ENCODE results near the gene LCNL1.
A peak's percentile ranks its signal among the peaks of the same experiment; 100 is the strongest.

The LCNL1 gene

GRCh38 chr9:136954270-136955083, 28.3 kb upstream of the LCNL1 start:
- H3K4me3 Mint-ChIP-seq, result peak overlapping the region in 1 of 3 experiments; percentile 35
- no peaks in the 10 kb centered on the region for H3K4me1 Mint-ChIP-seq
- H3K9me3 Mint-ChIP-seq, result no peaks in the 10 kb centered on the region
- H3K27me3 Mint-ChIP-seq (ENCODE audit: low read depth), result no peaks in the 10 kb centered on the region
- H3K36me3 Mint-ChIP-seq (ENCODE audit: low read depth), result no peaks in the 10 kb centered on the region
- TF ChIP-seq CTCF (IDR thresholded peaks at IDR 0.05; ENCODE audit: unreplicated experiment in 3 of 3), result no peak
- H3K27ac Mint-ChIP-seq, result no peak overlapping the region

DNA sequence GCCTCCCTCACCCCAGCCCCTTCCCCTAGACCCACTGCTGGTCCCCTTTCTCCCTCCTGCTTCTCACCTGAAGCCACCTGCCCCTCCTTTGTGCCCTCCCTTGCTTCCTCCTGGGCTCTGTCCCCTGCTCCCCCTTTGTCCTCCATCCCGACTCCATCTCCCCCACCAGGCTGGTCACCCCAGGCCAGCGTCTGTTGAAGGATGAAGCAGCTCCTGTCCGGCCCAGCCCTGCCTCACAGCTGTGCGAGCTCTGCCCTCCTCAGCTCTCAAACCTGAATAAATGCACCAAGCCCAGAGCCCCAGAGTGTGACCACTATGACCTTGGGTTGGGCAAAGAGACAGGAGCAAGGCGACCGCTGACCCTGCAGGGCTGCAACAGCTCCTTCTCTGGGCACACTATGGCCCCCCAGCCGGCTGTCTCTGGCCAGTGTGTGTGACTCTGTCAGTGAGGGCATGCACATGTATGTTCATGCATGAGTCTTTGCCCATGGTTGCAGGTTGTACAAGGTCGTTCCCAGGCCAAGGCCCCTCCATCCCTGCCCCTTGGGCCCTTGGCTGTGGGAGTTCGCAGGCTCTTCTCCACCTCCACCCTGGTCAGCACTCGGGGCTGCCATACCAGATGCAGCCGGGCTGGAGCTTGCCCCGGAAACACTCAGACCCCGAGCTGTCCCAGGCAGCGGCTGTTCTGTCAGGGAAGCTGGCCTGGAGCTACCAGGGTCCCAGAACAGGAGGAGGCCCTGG, 27.4 kb upstream of the LCNL1 start:
- Mint-ChIP-seq H3K4me1 (no peaks in the 10 kb centered on the region), H3K9me3 (no peaks in the 10 kb centered on the region), H3K4me3 (no peak overlapping the region), H3K27ac (no peak overlapping the region), H3K36me3 (ENCODE audit: low read depth) (no peaks in the 10 kb centered on the region), H3K27me3 (ENCODE audit: low read depth) (no peaks in the 10 kb centered on the region)
- no peak for TF ChIP-seq CTCF (IDR thresholded peaks at IDR 0.05; ENCODE audit: unreplicated experiment in 3 of 3)

DNA sequence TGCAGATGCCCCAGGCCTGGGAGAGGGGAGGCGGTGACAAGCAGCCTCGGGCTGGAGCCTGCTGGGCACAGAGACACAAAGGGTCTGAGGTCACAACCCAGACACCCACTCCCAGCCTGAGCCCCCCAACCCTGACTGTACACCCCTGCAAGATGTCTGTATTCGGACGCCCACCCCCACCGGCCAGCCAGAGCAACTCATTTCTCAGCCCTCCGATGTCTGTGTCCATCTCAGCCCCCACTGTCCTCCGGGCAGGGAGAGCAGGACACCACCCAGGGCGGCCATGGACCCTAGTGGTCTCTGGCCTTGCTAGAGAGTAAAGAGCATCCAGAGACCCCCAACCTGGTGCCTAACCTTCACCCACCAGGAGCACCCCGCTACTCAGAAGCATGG, 26.9 kb upstream of the LCNL1 start:
- TF ChIP-seq CTCF (IDR thresholded peaks at IDR 0.05; ENCODE audit: unreplicated experiment in 3 of 3), result no peak
- H3K27me3 Mint-ChIP-seq (ENCODE audit: low read depth), result no peaks in the 10 kb centered on the region

DNA sequence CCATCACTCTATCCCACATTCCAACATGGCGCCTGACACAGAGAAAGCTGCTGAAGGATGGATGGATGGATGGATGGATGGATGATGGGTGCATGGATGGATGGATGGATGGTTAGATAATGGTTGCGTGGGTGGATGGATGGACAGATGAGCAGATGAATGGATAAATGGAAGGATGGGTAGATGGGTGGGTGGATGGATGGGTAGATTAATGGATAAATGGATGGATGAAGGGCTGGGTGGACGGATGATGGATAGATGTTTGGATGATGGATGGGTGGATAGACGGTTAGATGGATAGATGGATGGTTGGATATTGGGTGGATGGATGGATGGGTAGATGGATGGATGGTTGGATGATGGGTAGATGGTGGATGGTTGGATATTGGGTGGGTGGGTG, 26.2 kb upstream of the LCNL1 start:
- no peak for TF ChIP-seq CTCF (IDR thresholded peaks at IDR 0.05; ENCODE audit: unreplicated experiment in 3 of 3)
- no peaks in the 10 kb centered on the region for H3K36me3 Mint-ChIP-seq (ENCODE audit: low read depth)
- H3K9me3 Mint-ChIP-seq, result no peaks in the 10 kb centered on the region
- no peak overlapping the region for H3K4me3 Mint-ChIP-seq
- H3K27ac Mint-ChIP-seq, result no peak overlapping the region
- no peaks in the 10 kb centered on the region for H3K27me3 Mint-ChIP-seq (ENCODE audit: low read depth)
- no peaks in the 10 kb centered on the region for H3K4me1 Mint-ChIP-seq

More for the DNA sequence above, 26.9 kb upstream of the LCNL1 start:
- H3K4me3 Mint-ChIP-seq, result no peak overlapping the region
- H3K4me1 Mint-ChIP-seq, result no peaks in the 10 kb centered on the region
- H3K27ac Mint-ChIP-seq, result no peak overlapping the region
- no peaks in the 10 kb centered on the region for H3K9me3 Mint-ChIP-seq
- no peaks in the 10 kb centered on the region for H3K36me3 Mint-ChIP-seq (ENCODE audit: low read depth)

- Mint-ChIP-seq H3K36me3 (ENCODE audit: low read depth) (no peaks in the 10 kb centered on the region), H3K4me3 (no peak overlapping the region), H3K27ac (no peak overlapping the region), H3K4me1 (no peaks in the 10 kb centered on the region), H3K27me3 (ENCODE audit: low read depth) (no peaks in the 10 kb centered on the region), H3K9me3 (no peaks in the 10 kb centered on the region)
- no peak for TF ChIP-seq CTCF (IDR thresholded peaks at IDR 0.05; ENCODE audit: unreplicated experiment in 3 of 3)
Measured at GRCh38 chr9:136957461-136957860, 25.3 kb upstream of the LCNL1 start.
